ENCODE measurements around the gene RPL27A. TPM values are rescaled to one million over a fixed set of nuclear protein-coding genes. Genes with fewer than 3 reads are reported as not detected.

The RPL27A gene
- total RNA-seq, 1 experiment from 2014 or later: 1,055 TPM

DNA sequence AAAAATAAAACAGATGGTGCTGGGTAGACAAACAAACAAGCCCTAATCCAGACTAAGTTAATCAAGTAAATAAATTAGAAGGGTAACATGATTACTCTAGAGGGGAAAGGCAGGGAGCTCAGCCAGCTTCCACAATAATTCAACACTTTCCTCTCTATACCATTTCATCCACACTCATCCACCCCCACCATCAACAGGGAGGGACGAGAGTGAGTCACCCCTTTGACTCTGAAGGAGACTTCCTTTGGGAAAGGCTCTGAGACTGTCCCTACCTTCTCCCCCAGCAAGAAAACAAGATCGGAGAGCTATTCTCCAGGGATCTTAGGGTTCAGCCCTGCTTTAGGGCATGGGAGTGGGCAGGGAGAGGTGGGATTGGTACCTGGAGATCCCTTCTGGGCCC is 33.2 kb upstream of the RPL27A start:
- ATAC-seq: no peak
- H2AFZ ChIP-seq (ENCODE audit: low read depth, low read length, poor library complexity, severe bottlenecking): no peak overlapping the region
- DNase-seq (ENCODE audit: low read depth, low spot score): no peak
- TF ChIP-seq, protein P1, sequence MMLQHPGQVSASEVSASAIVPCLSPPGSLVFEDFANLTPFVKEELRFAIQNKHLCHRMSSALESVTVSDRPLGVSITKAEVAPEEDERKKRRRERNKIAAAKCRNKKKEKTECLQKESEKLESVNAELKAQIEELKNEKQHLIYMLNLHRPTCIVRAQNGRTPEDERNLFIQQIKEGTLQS (IDR thresholded peaks at IDR 0.05): no peak
- TF ChIP-seq JUND (IDR thresholded peaks at IDR 0.05) (no peak), SRF (IDR thresholded peaks at IDR 0.05; ENCODE audit: low read depth) (no peak), FOSL1 (IDR thresholded peaks at IDR 0.05; ENCODE audit: low read depth) (no peak), SIN3A (IDR thresholded peaks at IDR 0.05; ENCODE audit: low read depth) (no peak), EZH2phosphoT487 (IDR thresholded peaks at IDR 0.05; ENCODE audit: borderline replicate concordance) (no peak), ZNF274 (IDR thresholded peaks at IDR 0.05; ENCODE audit: low read depth, low read length) (no peak), CBX3 (IDR thresholded peaks at IDR 0.05; ENCODE audit: low read depth) (no peak), POLR2AphosphoS5 (IDR thresholded peaks at IDR 0.05; ENCODE audit: low read depth, low read length) (no peak), POLR2A (IDR thresholded peaks at IDR 0.05; ENCODE audit: borderline replicate concordance, extremely low read depth, insufficient read depth, insufficient read length) (no peak), EZH2 (IDR thresholded peaks at IDR 0.05) (no peak)
- TF ChIP-seq, protein P2, sequence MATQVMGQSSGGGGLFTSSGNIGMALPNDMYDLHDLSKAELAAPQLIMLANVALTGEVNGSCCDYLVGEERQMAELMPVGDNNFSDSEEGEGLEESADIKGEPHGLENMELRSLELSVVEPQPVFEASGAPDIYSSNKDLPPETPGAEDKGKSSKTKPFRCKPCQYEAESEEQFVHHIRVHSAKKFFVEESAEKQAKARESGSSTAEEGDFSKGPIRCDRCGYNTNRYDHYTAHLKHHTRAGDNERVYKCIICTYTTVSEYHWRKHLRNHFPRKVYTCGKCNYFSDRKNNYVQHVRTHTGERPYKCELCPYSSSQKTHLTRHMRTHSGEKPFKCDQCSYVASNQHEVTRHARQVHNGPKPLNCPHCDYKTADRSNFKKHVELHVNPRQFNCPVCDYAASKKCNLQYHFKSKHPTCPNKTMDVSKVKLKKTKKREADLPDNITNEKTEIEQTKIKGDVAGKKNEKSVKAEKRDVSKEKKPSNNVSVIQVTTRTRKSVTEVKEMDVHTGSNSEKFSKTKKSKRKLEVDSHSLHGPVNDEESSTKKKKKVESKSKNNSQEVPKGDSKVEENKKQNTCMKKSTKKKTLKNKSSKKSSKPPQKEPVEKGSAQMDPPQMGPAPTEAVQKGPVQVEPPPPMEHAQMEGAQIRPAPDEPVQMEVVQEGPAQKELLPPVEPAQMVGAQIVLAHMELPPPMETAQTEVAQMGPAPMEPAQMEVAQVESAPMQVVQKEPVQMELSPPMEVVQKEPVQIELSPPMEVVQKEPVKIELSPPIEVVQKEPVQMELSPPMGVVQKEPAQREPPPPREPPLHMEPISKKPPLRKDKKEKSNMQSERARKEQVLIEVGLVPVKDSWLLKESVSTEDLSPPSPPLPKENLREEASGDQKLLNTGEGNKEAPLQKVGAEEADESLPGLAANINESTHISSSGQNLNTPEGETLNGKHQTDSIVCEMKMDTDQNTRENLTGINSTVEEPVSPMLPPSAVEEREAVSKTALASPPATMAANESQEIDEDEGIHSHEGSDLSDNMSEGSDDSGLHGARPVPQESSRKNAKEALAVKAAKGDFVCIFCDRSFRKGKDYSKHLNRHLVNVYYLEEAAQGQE (IDR thresholded peaks at IDR 0.05; ENCODE audit: low read depth): no peak
- H3K9me3 ChIP-seq (ENCODE audit: control insufficient read depth in 1 of 2, insufficient read depth in 1 of 2, low read depth in 1 of 2, low read length in 2 of 2): no peaks in the 10 kb centered on the region
- peaks cover 26 to 38% of the 10 kb centered on the region in 2 experiments for H3K36me3 ChIP-seq (ENCODE audit: control insufficient read depth in 1 of 2, insufficient read depth in 2 of 2, low read length in 2 of 2)
- H3K27ac ChIP-seq (ENCODE audit: low read depth, low read length): no peak overlapping the region
- no peaks in the 10 kb centered on the region for H3K79me2 ChIP-seq (ENCODE audit: insufficient read depth, low read length)
- no peak overlapping the region for H3K4me2 ChIP-seq (ENCODE audit: low read length)
- no peaks in the 10 kb centered on the region for H3K9me2 ChIP-seq (ENCODE audit: insufficient read depth)
- intact Hi-C loops (cut with micrococcal nuclease): no loop called here
- no peak overlapping the region for H3K4me3 ChIP-seq (replicated peaks in 1 of 2; ENCODE audit: low read depth in 1 of 2, low read length in 2 of 2)
- CTCF ChIA-PET: no interaction called here
- no peaks in the 10 kb centered on the region for H3K4me1 ChIP-seq (ENCODE audit: control insufficient read depth in 1 of 2, insufficient read depth in 2 of 2, low read length in 2 of 2)
- no peaks in the 10 kb centered on the region for H3K27me3 ChIP-seq (ENCODE audit: insufficient read depth, low read length)
- H3K9ac ChIP-seq (ENCODE audit: low read length): no peak overlapping the region
- no peaks in the 10 kb centered on the region for H4K20me1 ChIP-seq (ENCODE audit: insufficient read depth)
- BruUV-seq (replicated peaks): no TSS peak
- RAD21 ChIA-PET (ENCODE audit: low non-redundant PET in 1 of 2, low total read pairs in 2 of 2, uncharacterized antibody in 2 of 2, unreplicated experiment in 2 of 2): no interaction called here
- POLR2A ChIA-PET: no interaction called here
